Ovary (tissue), 9 donors: ENCODE measurements around the gene IL4I1. TPM values are rescaled to one million over a fixed set of nuclear protein-coding genes. Genes with fewer than 3 reads are reported as not detected.

Experiments used
- DNase-seq, 5 donors: peaks; one replicate each; pipeline ENCODE4 v3.0.0-alpha.2; 2019 to 2020
- H3K27ac ChIP-seq, 2 donors: fragments of 200-600 bp; one replicate each; pipeline versions ENCODE4 v1.5.1 to v1.8.0; 2019 to 2022
- H3K27me3 ChIP-seq: fragments of 200-600 bp; one replicate; pipeline ENCODE4 v1.8.0; 2022
- H3K36me3 ChIP-seq: fragments of 200-600 bp; sonication (generic); one replicate; pipeline ENCODE4 v1.5.1; 2019
- H3K4me1 ChIP-seq: one replicate; pipeline ENCODE4 v1.8.1; 2013; ENCODE audit warnings: mild to moderate bottlenecking, moderate library complexity; ENCODE audit not compliant: insufficient read depth
- H3K4me3 ChIP-seq: fragments of 200-600 bp; sonication (generic); one replicate; pipeline ENCODE4 v1.5.1; 2017
- H3K9me3 ChIP-seq, 2 donors: fragments of 200-600 bp in 1 of 2; sonication (generic) in 1 of 2; one replicate each; pipeline versions ENCODE4 v1.5.1 to v1.8.1; 2013 to 2019; ENCODE audit warnings: mild to moderate bottlenecking in 1 of 2, moderate library complexity in 1 of 2
- CTCF ChIP-seq, 3 donors: fragments of 450-650 bp in 2 of 3; fragments of 200-600 bp in 1 of 3; IDR thresholded peaks; one replicate each; pipeline versions ENCODE4 v1.5.1 to v1.8.0; 2016 to 2022; ENCODE audit warnings: antibody characterized with exemption in 3 of 3, mild to moderate bottlenecking in 1 of 3
- EP300 ChIP-seq: sonication (generic); formaldehyde crosslinking; IDR thresholded peaks from one replicate; pipeline ENCODE4 v1.6.1; 2017; ENCODE audit warnings: antibody characterized with exemption
- POLR2A ChIP-seq: fragments of 450-650 bp; IDR thresholded peaks from one replicate; pipeline ENCODE4 v1.6.1; 2017; ENCODE audit warnings: antibody characterized with exemption, mild to moderate bottlenecking, moderate library complexity
- WGBS, 3 donors: extraction: QIAGEN DNeasy Blood & Tissue Kit in 1 of 3; methylation state at CpG; one replicate each; pipeline versions ENCODE4 v1.1.5 to v1.1.7; 2013 to 2017; 5-methylcytosine and 5-hydroxymethylcytosine counted together
- intact Hi-C, 4 donors: fragments of 100-400 bp; cut with DNase I; formaldehyde crosslinking; loops; one replicate each; pipeline versions ENCODE4 v1.11.0 to v1.15.1; 2022 to 2023
- polyA plus RNA-seq, 2 donors: library from polyadenylated mRNA; stranded (reverse); fragments of 200-250 nt in 1 of 2; fragments of 350-450 nt in 1 of 2; fragmentation: Illumina TruSeq in 1 of 2; extraction: RNeasy Lipid Tissue Mini Kit (QIAGEN cat#74804) in 1 of 2; gene quantifications; one replicate each; pipeline ENCODE4 v1.2.3, GENCODE V29; 2013 to 2014
- total RNA-seq, 7 donors: library from RNA; depleted of rRNA in 2 of 7; stranded (reverse); fragments of >200 nt in 2 of 7; fragmentation: NEBNext Ultra II Directional in 3 of 7; extraction: Animal tissue kit (Norgen Biotek cat#: 25700) in 3 of 7; gene quantifications; one replicate each; pipeline versions ENCODE4 v1.1.0 to v1.2.4, GENCODE V29; 2016 to 2023
- donor health status: DM: no; HTN: no; CAD: no; lungs with moderate emphysema.
- donor health status: DM: no; HTN: no; CAD: no.
- donor health status: Bipolar disorder and iron deficiency.
- donor health status: DM: yes; HTN: yes; CAD: no.
- donor health status: DM: no; HTN: no; CAD: no.
- donor health status: DM: yes; HTN: yes; CAD: no.

The IL4I1 gene
- total and polyA plus RNA-seq, 9 donors, result 0.24 to 4.3 (median 1.0) TPM; not detected in 1

DNA sequence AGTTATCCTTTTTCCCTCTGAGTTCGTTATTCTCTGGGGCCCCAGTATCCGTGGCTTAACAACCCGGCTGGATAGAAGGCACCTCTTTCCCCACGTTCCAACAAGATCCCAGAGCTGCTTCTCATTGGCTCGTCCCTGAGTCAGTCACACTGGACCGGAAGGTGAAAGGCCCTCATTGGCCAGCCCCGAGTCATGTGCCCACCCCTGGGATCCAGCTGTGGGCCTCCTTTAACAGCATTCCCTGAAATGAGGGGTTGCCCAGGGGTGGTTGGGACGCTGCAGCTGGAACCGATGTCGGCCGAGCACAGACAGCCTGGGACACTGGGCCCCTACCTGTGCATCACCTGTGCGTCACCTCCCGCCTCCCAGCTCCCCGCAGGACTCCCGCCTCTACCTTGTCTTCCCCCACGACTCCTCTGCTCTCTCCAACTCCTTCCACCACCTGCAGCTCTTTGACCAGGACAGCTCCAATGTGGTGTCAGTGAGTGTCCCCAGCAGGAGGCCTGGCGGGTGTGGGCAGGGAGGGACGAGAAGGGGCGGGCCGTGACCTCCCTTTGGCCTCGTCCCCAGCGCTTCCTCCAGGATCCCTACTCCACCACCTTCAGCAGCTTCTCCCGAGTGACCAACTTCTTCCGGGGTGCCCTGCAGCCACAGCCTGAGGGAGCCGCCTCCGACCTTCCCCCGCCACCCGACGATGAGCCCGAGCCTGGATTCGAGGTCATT lies 14.9 kb downstream of the IL4I1 start:
- intact Hi-C loops, result loop anchor here in 1 of 4 donors (5.0 kb wide), 1 partner anchor 135 kb away; no protein-coding TSS in a partner anchor
- Histone ChIP-seq H3K27ac (no peak overlapping the region), H3K4me1 (no peaks in the 10 kb centered on the region), H3K9me3 (no peaks in the 10 kb centered on the region), H3K36me3 (no peaks in the 10 kb centered on the region), H3K27me3 (no peaks in the 10 kb centered on the region), H3K4me3 (no peak overlapping the region)
- 86 to 90% (median 89%) methylated on average over 31 of the region's 31 CpGs for WGBS, 3 donors
- DNase-seq, result peak in 3 of 5 donors; percentile 28 to 42 (median 33)
- no peak for TF ChIP-seq POLR2A
- no peak for TF ChIP-seq EP300
- no peak for TF ChIP-seq CTCF (IDR thresholded peaks at IDR 0.05)

- WGBS, 3 donors, result 90 to 95% (median 94%) methylated on average over 17 of the region's 17 CpGs
- DNase-seq, result peak in 2 of 5 donors; percentile 35 to 37
- no peaks in the 10 kb centered on the region for H3K36me3 ChIP-seq
Observed at GRCh38 chr19:49881186-49881585, 15.5 kb downstream of the IL4I1 start.

GRCh38 chr19:49880162-49880869 lies 16.4 kb downstream of the IL4I1 start:
- Histone ChIP-seq H3K4me1 (no peaks in the 10 kb centered on the region), H3K4me3 (no peak overlapping the region), H3K27ac (no peak overlapping the region), H3K9me3 (no peaks in the 10 kb centered on the region), H3K27me3 (no peaks in the 10 kb centered on the region), H3K36me3 (no peaks in the 10 kb centered on the region)
- WGBS, 3 donors, result 87 to 93% (median 87%) methylated on average over 10 of the region's 10 CpGs
- DNase-seq, result peak in 1 of 5 donors; percentile 34
- intact Hi-C loops, result loop anchor here in 1 of 4 donors (5.0 kb wide), 1 partner anchor 133 kb away; no protein-coding TSS in a partner anchor
- no peak for TF ChIP-seq POLR2A
- TF ChIP-seq EP300, result no peak
- no peak for TF ChIP-seq CTCF (IDR thresholded peaks at IDR 0.05)

More at GRCh38 chr19:49881186-49881585, 15.5 kb downstream of the IL4I1 start:
- no peak for TF ChIP-seq POLR2A
- no peak for TF ChIP-seq CTCF (IDR thresholded peaks at IDR 0.05)
- no peak for TF ChIP-seq EP300
- no peak overlapping the region for H3K27ac ChIP-seq
- no peaks in the 10 kb centered on the region for H3K27me3 ChIP-seq
- no peaks in the 10 kb centered on the region for H3K9me3 ChIP-seq
- H3K4me1 ChIP-seq, result no peaks in the 10 kb centered on the region
- intact Hi-C loops, result loop anchor here in 1 of 4 donors (5.0 kb wide), 1 partner anchor 134 kb away; no protein-coding TSS in a partner anchor
- no peak overlapping the region for H3K4me3 ChIP-seq

DNA sequence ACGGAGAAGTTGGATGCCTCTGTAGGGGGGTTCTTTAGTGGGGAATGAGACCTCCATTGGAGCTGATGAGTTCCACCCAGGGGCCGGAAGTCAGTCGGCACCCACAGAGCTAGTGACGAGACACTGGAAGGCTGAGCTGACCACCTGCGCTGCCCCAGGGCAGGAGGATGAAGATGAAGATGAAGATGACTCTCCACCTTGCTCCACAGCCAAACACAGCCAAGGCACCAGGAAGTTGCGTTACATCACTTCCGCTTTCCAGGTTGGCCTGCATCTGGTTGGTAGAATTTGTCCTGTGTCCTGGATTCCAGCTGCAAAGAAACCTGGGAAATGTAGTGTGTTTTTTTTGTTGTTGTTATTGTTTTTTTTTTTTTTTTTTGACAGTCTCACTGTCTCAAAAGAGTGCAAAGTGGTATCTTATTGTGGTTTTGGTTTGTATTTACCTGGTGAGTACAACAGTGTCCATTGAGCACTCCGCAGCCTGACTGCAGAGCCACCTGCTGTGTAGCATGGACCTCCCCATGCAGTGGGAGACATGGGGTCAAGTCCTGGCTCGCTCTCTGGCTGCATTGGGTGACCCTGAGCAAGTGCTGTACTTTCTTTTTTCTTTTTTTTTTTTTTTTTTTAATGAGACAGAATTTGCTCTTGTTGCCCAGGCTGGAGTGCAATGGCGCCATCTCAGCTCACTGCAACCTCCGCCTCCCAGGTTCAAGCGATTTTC lies 17.3 kb downstream of the IL4I1 start:
- 92 to 93% (median 93%) methylated on average over 12 of the region's 12 CpGs for WGBS, 3 donors
- intact Hi-C loops, result loop anchor here in 1 of 4 donors (2.0 kb wide), 1 partner anchor 49 kb away; the partner anchor contains the start of genes ATF5 and NUP62

More for the DNA sequence above, 17.3 kb downstream of the IL4I1 start:
- Histone ChIP-seq H3K27me3 (no peaks in the 10 kb centered on the region), H3K27ac (no peak overlapping the region), H3K4me1 (no peaks in the 10 kb centered on the region), H3K4me3 (no peak overlapping the region), H3K9me3 (no peaks in the 10 kb centered on the region), H3K36me3 (no peaks in the 10 kb centered on the region)
- no peak for TF ChIP-seq POLR2A
- TF ChIP-seq CTCF (IDR thresholded peaks at IDR 0.05), result no peak
- no peak for TF ChIP-seq EP300
- DNase-seq, result peak in 4 of 5 donors; percentile 32 to 45 (median 43)
